ENCODE results near the gene PDCD1. TPM values are rescaled to one million over a fixed set of nuclear protein-coding genes. Genes with fewer than 3 reads are reported as not detected.

PDCD1 gene
- total and polyA plus RNA-seq, 2 donors (not counting 1 experiment from before 2014, with no cell fraction given): not detected

DNA sequence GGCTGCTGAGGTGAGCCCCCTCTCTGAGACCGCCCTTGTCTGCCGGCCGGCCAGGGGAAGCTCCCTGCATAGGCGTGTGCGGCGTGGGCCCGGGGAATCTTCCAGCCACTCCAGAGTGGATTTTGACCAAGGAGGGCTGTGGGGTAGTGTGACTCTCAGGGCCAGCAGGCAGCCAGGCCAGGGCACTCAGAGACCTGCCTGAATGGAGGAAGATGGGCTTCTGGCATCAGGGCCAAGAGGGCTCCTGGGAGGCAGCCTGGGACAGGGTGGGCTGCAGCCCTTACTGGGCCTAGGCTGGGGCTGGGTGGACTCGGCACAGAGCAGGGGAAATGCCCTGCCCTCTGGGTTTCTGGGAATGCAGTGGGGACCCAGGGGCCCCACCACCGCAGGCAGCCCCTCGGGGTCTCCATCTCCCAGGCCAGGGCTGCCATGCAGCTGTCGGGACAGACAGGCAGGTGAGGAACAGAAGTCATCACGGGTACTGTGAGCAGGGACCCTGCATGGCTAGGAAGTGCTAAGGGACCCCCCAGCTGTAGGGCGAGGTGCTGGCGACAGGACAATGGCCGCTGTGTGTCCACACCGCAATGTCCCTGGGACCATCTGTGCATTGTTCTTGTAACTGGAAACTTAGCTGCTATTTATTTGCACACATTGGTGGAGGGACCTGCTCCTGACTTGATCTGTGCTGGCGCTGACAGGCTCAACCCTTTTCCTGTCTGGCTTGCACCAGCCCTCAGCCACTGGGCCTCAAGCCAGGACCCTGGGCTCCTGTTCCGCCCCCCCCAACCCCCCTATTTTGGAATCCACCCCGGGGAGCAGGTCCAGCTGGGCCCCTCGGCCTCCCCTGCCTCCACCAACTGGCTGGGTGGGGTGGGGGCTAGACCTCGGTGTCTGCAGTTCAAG is 4.1 kb downstream of the PDCD1 start:
- H3K27ac ChIP-seq (ENCODE audit: insufficient read depth, low read length): no peak overlapping the region
- H3K9ac ChIP-seq (ENCODE audit: insufficient read depth, low read length): no peak overlapping the region
- no peak for DNase-seq (ENCODE audit: low read depth in 2 of 2)
- no peaks in the 10 kb centered on the region for H3K36me3 ChIP-seq (ENCODE audit: control insufficient read depth, insufficient read depth, low read length)
- no peaks in the 10 kb centered on the region for H4K20me1 ChIP-seq (ENCODE audit: control insufficient read depth, extremely low read depth, insufficient read depth, low read length)
- H3K27me3 ChIP-seq (ENCODE audit: control insufficient read depth, insufficient read depth, low read length): no peaks in the 10 kb centered on the region
- H3K79me2 ChIP-seq (ENCODE audit: control insufficient read depth, insufficient read depth, low read length): no peaks in the 10 kb centered on the region
- H3K9me3 ChIP-seq (ENCODE audit: control insufficient read depth, insufficient read depth, low read depth, low read length): no peaks in the 10 kb centered on the region
- peaks cover 2% of the 10 kb centered on the region for H3K4me1 ChIP-seq (ENCODE audit: control insufficient read depth, extremely low read depth, insufficient read depth, low read length)
- no peak overlapping the region for H2AFZ ChIP-seq (ENCODE audit: low read length)
- no peak for TF ChIP-seq EZH2 (IDR thresholded peaks at IDR 0.05; ENCODE audit: low read length, missing control alignments)
- TF ChIP-seq CTCF (conservative IDR thresholded peaks at IDR 0.05 in 1 of 2, IDR thresholded peaks at IDR 0.05 in 1 of 2; ENCODE audit: low read depth in 1 of 2, low read length in 2 of 2): no peak
- no peak overlapping the region for H3K4me3 ChIP-seq (replicated peaks in 1 of 4; ENCODE audit: control extremely low read depth in 1 of 4, insufficient read depth in 1 of 4, low read depth in 3 of 4, low read length in 4 of 4)
- no peak overlapping the region for H3K4me2 ChIP-seq (ENCODE audit: extremely low read depth, insufficient read depth, low read length)

DNA sequence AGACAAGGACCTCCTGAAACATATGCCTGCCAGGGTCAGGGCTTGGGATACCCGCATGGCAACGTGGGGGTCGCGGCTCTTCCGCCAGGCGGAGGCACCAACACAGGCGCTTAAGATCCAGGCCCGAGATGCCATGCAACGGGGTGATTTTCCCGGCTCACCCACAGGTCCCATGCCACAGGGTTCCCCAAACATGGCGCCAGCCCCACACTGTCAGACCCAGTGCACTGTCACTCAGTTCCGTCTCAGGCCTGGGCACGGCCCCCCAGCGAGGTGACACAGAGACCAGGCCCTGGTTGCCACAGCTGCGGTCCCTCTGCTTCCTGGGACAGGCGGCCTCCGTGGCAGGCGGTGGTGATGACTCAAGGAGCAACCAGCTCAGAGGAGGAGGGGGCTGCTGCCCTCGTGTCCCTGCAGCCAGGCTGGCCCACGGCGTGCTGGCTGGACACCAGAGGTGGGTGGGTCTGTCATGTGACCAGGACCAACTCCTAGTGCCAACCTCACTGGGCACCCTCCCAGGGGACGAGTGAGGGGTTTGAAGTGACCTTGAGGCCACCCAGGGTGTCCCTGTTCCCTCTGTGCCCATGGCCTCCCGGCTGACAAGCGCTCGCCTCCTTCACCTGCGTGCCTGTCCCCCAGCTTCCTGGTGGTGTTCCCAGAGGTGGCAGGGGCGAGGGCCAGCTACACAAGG is 4.9 kb downstream of the PDCD1 start:
- Histone ChIP-seq H3K4me2 (ENCODE audit: extremely low read depth, insufficient read depth, low read length) (no peak overlapping the region), H3K9ac (ENCODE audit: insufficient read depth, low read length) (no peak overlapping the region), H3K27me3 (ENCODE audit: control insufficient read depth, insufficient read depth, low read length) (no peaks in the 10 kb centered on the region), H3K79me2 (ENCODE audit: control insufficient read depth, insufficient read depth, low read length) (no peaks in the 10 kb centered on the region), H3K36me3 (ENCODE audit: control insufficient read depth, insufficient read depth, low read length) (no peaks in the 10 kb centered on the region), H3K27ac (ENCODE audit: insufficient read depth, low read length) (no peak overlapping the region), H2AFZ (ENCODE audit: low read length) (no peak overlapping the region), H3K4me1 (ENCODE audit: control insufficient read depth, extremely low read depth, insufficient read depth, low read length) (no peaks in the 10 kb centered on the region), H3K9me3 (ENCODE audit: control insufficient read depth, insufficient read depth, low read depth, low read length) (no peaks in the 10 kb centered on the region), H3K4me3 (replicated peaks in 1 of 4; ENCODE audit: control extremely low read depth in 1 of 4, insufficient read depth in 1 of 4, low read depth in 3 of 4, low read length in 4 of 4) (no peak overlapping the region), H4K20me1 (ENCODE audit: control insufficient read depth, extremely low read depth, insufficient read depth, low read length) (no peaks in the 10 kb centered on the region)
- TF ChIP-seq EZH2 (IDR thresholded peaks at IDR 0.05; ENCODE audit: low read length, missing control alignments) (no peak), CTCF (conservative IDR thresholded peaks at IDR 0.05 in 1 of 2, IDR thresholded peaks at IDR 0.05 in 1 of 2; ENCODE audit: low read depth in 1 of 2, low read length in 2 of 2) (no peak)
- peak in 1 of 2 donors; percentile 57 for DNase-seq (ENCODE audit: low read depth in 2 of 2)

GRCh38 chr2:241852981-241853631 is 5.6 kb downstream of the PDCD1 start:
- Histone ChIP-seq H3K79me2 (ENCODE audit: control insufficient read depth, insufficient read depth, low read length) (no peaks in the 10 kb centered on the region), H3K9ac (ENCODE audit: insufficient read depth, low read length) (no peak overlapping the region), H2AFZ (ENCODE audit: low read length) (no peak overlapping the region), H3K36me3 (ENCODE audit: control insufficient read depth, insufficient read depth, low read length) (no peaks in the 10 kb centered on the region), H4K20me1 (ENCODE audit: control insufficient read depth, extremely low read depth, insufficient read depth, low read length) (no peaks in the 10 kb centered on the region), H3K27ac (ENCODE audit: insufficient read depth, low read length) (no peak overlapping the region), H3K4me1 (ENCODE audit: control insufficient read depth, extremely low read depth, insufficient read depth, low read length) (no peaks in the 10 kb centered on the region), H3K4me2 (ENCODE audit: extremely low read depth, insufficient read depth, low read length) (no peak overlapping the region), H3K9me3 (ENCODE audit: control insufficient read depth, insufficient read depth, low read depth, low read length) (no peaks in the 10 kb centered on the region), H3K27me3 (ENCODE audit: control insufficient read depth, insufficient read depth, low read length) (no peaks in the 10 kb centered on the region), H3K4me3 (replicated peaks in 1 of 4; ENCODE audit: control extremely low read depth in 1 of 4, insufficient read depth in 1 of 4, low read depth in 3 of 4, low read length in 4 of 4) (no peak overlapping the region)
- no peak for DNase-seq (ENCODE audit: low read depth in 2 of 2)
- TF ChIP-seq EZH2 (IDR thresholded peaks at IDR 0.05; ENCODE audit: low read length, missing control alignments): no peak
- TF ChIP-seq CTCF (conservative IDR thresholded peaks at IDR 0.05 in 1 of 2, IDR thresholded peaks at IDR 0.05 in 1 of 2; ENCODE audit: low read depth in 1 of 2, low read length in 2 of 2): no peak
